Measurements from ENCODE around the gene TTC8.
A peak's percentile ranks its signal among the peaks of the same experiment; 100 is the strongest.
"Not testable (repeated sequence)": the region's sequence is repeated elsewhere in the genome, so short reads cannot be mapped to it uniquely, and the experiment has no call there.

Gene TTC8

GRCh38 chr14:88804477-88804876, 20.0 kb upstream of the TTC8 start:
- Histone ChIP-seq H3K4me1 (ENCODE audit: insufficient read depth, insufficient read length) (no peaks in the 10 kb centered on the region), H3K9ac (ENCODE audit: insufficient read length, low read depth) (no peak overlapping the region), H3K36me3 (ENCODE audit: insufficient read depth, insufficient read length, low read length) (no peaks in the 10 kb centered on the region), H3K4me3 (ENCODE audit: insufficient read length, low read depth) (no peak overlapping the region), H3K27me3 (ENCODE audit: insufficient read depth, insufficient read length) (no peaks in the 10 kb centered on the region), H3K9me3 (ENCODE audit: insufficient read depth, low read length) (no peaks in the 10 kb centered on the region)
- DNase-seq (ENCODE audit: low read depth, low spot score) = no peak
- TF ChIP-seq ZNF274 (IDR thresholded peaks at IDR 0.05; ENCODE audit: low read depth, low read length) = no peak
- no peak for TF ChIP-seq YY1 (IDR thresholded peaks at IDR 0.05; ENCODE audit: insufficient read depth, insufficient read length)
- no peak for TF ChIP-seq SUZ12 (IDR thresholded peaks at IDR 0.05; ENCODE audit: extremely low read depth, insufficient read depth, insufficient read length)

- Histone ChIP-seq H3K9me3 (ENCODE audit: insufficient read depth, low read length) (no peaks in the 10 kb centered on the region), H3K27me3 (ENCODE audit: insufficient read depth, insufficient read length) (no peaks in the 10 kb centered on the region), H3K9ac (ENCODE audit: insufficient read length, low read depth) (no peak overlapping the region), H3K36me3 (ENCODE audit: insufficient read depth, insufficient read length, low read length) (no peaks in the 10 kb centered on the region), H3K4me1 (ENCODE audit: insufficient read depth, insufficient read length) (no peaks in the 10 kb centered on the region), H3K4me3 (ENCODE audit: insufficient read length, low read depth) (no peak overlapping the region)
- TF ChIP-seq SUZ12 (IDR thresholded peaks at IDR 0.05; ENCODE audit: extremely low read depth, insufficient read depth, insufficient read length) (no peak), ZNF274 (IDR thresholded peaks at IDR 0.05; ENCODE audit: low read depth, low read length) (no peak), YY1 (IDR thresholded peaks at IDR 0.05; ENCODE audit: insufficient read depth, insufficient read length) (no peak)
- no peak for DNase-seq (ENCODE audit: low read depth, low spot score)
These were observed 16.1 kb upstream of the TTC8 start for GRCh38 chr14:88808359-88808758.

- Histone ChIP-seq H3K4me3 (ENCODE audit: insufficient read length, low read depth) (no peak overlapping the region), H3K27me3 (ENCODE audit: insufficient read depth, insufficient read length) (no peaks in the 10 kb centered on the region), H3K36me3 (ENCODE audit: insufficient read depth, insufficient read length, low read length) (no peaks in the 10 kb centered on the region), H3K9ac (ENCODE audit: insufficient read length, low read depth) (no peak overlapping the region), H3K4me1 (ENCODE audit: insufficient read depth, insufficient read length) (no peaks in the 10 kb centered on the region), H3K9me3 (ENCODE audit: insufficient read depth, low read length) (no peaks in the 10 kb centered on the region)
- no peak for DNase-seq (ENCODE audit: low read depth, low spot score)
- no peak for TF ChIP-seq YY1 (IDR thresholded peaks at IDR 0.05; ENCODE audit: insufficient read depth, insufficient read length)
- no peak for TF ChIP-seq ZNF274 (IDR thresholded peaks at IDR 0.05; ENCODE audit: low read depth, low read length)
- no peak for TF ChIP-seq SUZ12 (IDR thresholded peaks at IDR 0.05; ENCODE audit: extremely low read depth, insufficient read depth, insufficient read length)
These were observed 8.5 kb upstream of the TTC8 start for GRCh38 chr14:88815980-88816379.

- H3K4me1 ChIP-seq (ENCODE audit: insufficient read depth, insufficient read length) = no peaks in the 10 kb centered on the region
- TF ChIP-seq SUZ12 (IDR thresholded peaks at IDR 0.05; ENCODE audit: extremely low read depth, insufficient read depth, insufficient read length) (no peak), YY1 (IDR thresholded peaks at IDR 0.05; ENCODE audit: insufficient read depth, insufficient read length) (no peak)
- no peak overlapping the region for H3K9ac ChIP-seq (ENCODE audit: insufficient read length, low read depth)
- no peaks in the 10 kb centered on the region for H3K36me3 ChIP-seq (ENCODE audit: insufficient read depth, insufficient read length, low read length)
- no peaks in the 10 kb centered on the region for H3K9me3 ChIP-seq (ENCODE audit: insufficient read depth, low read length)
- H3K4me3 ChIP-seq (ENCODE audit: insufficient read length, low read depth) = no peak overlapping the region
- H3K27me3 ChIP-seq (ENCODE audit: insufficient read depth, insufficient read length) = no peaks in the 10 kb centered on the region
- DNase-seq (ENCODE audit: low read depth, low spot score) = no peak
These were observed 6.4 kb upstream of the TTC8 start for GRCh38 chr14:88818018-88818417.

GRCh38 chr14:88819674-88820073, 4.8 kb upstream of the TTC8 start:
- H3K4me3 ChIP-seq (ENCODE audit: insufficient read length, low read depth); H3K9me3 ChIP-seq (ENCODE audit: insufficient read depth, low read length); H3K9ac ChIP-seq (ENCODE audit: insufficient read length, low read depth); H3K36me3 ChIP-seq (ENCODE audit: insufficient read depth, insufficient read length, low read length); H3K4me1 ChIP-seq (ENCODE audit: insufficient read depth, insufficient read length); H3K27me3 ChIP-seq (ENCODE audit: insufficient read depth, insufficient read length); DNase-seq (ENCODE audit: low read depth, low spot score): not testable (repeated sequence)

GRCh38 chr14:88821378-88821777, 3.1 kb upstream of the TTC8 start:
- Histone ChIP-seq H3K4me3 (ENCODE audit: insufficient read length, low read depth) (no peak overlapping the region), H3K4me1 (ENCODE audit: insufficient read depth, insufficient read length) (no peaks in the 10 kb centered on the region), H3K9me3 (ENCODE audit: insufficient read depth, low read length) (no peaks in the 10 kb centered on the region), H3K27me3 (ENCODE audit: insufficient read depth, insufficient read length) (no peaks in the 10 kb centered on the region), H3K9ac (ENCODE audit: insufficient read length, low read depth) (no peak overlapping the region), H3K36me3 (ENCODE audit: insufficient read depth, insufficient read length, low read length) (no peaks in the 10 kb centered on the region)
- no peak for TF ChIP-seq YY1 (IDR thresholded peaks at IDR 0.05; ENCODE audit: insufficient read depth, insufficient read length)
- TF ChIP-seq ZNF274 (IDR thresholded peaks at IDR 0.05; ENCODE audit: low read depth, low read length) = no peak
- TF ChIP-seq SUZ12 (IDR thresholded peaks at IDR 0.05; ENCODE audit: extremely low read depth, insufficient read depth, insufficient read length) = no peak
- no peak for DNase-seq (ENCODE audit: low read depth, low spot score)

- H3K36me3 ChIP-seq (ENCODE audit: insufficient read depth, insufficient read length, low read length) = no peaks in the 10 kb centered on the region
- TF ChIP-seq SUZ12 (IDR thresholded peaks at IDR 0.05; ENCODE audit: extremely low read depth, insufficient read depth, insufficient read length) (no peak), YY1 (IDR thresholded peaks at IDR 0.05; ENCODE audit: insufficient read depth, insufficient read length) (no peak), ZNF274 (IDR thresholded peaks at IDR 0.05; ENCODE audit: low read depth, low read length) (no peak)
- no peaks in the 10 kb centered on the region for H3K27me3 ChIP-seq (ENCODE audit: insufficient read depth, insufficient read length)
- no peaks in the 10 kb centered on the region for H3K9me3 ChIP-seq (ENCODE audit: insufficient read depth, low read length)
- H3K4me1 ChIP-seq (ENCODE audit: insufficient read depth, insufficient read length) = no peaks in the 10 kb centered on the region
- H3K9ac ChIP-seq (ENCODE audit: insufficient read length, low read depth) = no peak overlapping the region
- DNase-seq (ENCODE audit: low read depth, low spot score) = no peak
- no peak overlapping the region for H3K4me3 ChIP-seq (ENCODE audit: insufficient read length, low read depth)
These were observed 2.6 kb upstream of the TTC8 start for GRCh38 chr14:88821888-88822287.

- no peaks in the 10 kb centered on the region for H3K9me3 ChIP-seq (ENCODE audit: insufficient read depth, low read length)
- H3K27me3 ChIP-seq (ENCODE audit: insufficient read depth, insufficient read length) = no peaks in the 10 kb centered on the region
- peak overlapping the region; percentile 29 for H3K9ac ChIP-seq (ENCODE audit: insufficient read length, low read depth)
- H3K4me1 ChIP-seq (ENCODE audit: insufficient read depth, insufficient read length) = no peaks in the 10 kb centered on the region
- peak overlapping the region; percentile 31 for H3K4me3 ChIP-seq (ENCODE audit: insufficient read length, low read depth)
- TF ChIP-seq YY1 (IDR thresholded peaks at IDR 0.05; ENCODE audit: insufficient read depth, insufficient read length) (no peak), SUZ12 (IDR thresholded peaks at IDR 0.05; ENCODE audit: extremely low read depth, insufficient read depth, insufficient read length) (no peak), ZNF274 (IDR thresholded peaks at IDR 0.05; ENCODE audit: low read depth, low read length) (no peak)
- DNase-seq (ENCODE audit: low read depth, low spot score) = no peak
- no peaks in the 10 kb centered on the region for H3K36me3 ChIP-seq (ENCODE audit: insufficient read depth, insufficient read length, low read length)
These were observed 510 bp upstream of the TTC8 start for GRCh38 chr14:88823968-88824313.
